Measurements from ENCODE around the gene FTO.

Gene FTO

GRCh38 chr16:53995378-53995777 lies 291.4 kb downstream of the FTO start:
- TF ChIP-seq, protein P1, sequence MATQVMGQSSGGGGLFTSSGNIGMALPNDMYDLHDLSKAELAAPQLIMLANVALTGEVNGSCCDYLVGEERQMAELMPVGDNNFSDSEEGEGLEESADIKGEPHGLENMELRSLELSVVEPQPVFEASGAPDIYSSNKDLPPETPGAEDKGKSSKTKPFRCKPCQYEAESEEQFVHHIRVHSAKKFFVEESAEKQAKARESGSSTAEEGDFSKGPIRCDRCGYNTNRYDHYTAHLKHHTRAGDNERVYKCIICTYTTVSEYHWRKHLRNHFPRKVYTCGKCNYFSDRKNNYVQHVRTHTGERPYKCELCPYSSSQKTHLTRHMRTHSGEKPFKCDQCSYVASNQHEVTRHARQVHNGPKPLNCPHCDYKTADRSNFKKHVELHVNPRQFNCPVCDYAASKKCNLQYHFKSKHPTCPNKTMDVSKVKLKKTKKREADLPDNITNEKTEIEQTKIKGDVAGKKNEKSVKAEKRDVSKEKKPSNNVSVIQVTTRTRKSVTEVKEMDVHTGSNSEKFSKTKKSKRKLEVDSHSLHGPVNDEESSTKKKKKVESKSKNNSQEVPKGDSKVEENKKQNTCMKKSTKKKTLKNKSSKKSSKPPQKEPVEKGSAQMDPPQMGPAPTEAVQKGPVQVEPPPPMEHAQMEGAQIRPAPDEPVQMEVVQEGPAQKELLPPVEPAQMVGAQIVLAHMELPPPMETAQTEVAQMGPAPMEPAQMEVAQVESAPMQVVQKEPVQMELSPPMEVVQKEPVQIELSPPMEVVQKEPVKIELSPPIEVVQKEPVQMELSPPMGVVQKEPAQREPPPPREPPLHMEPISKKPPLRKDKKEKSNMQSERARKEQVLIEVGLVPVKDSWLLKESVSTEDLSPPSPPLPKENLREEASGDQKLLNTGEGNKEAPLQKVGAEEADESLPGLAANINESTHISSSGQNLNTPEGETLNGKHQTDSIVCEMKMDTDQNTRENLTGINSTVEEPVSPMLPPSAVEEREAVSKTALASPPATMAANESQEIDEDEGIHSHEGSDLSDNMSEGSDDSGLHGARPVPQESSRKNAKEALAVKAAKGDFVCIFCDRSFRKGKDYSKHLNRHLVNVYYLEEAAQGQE (IDR thresholded peaks at IDR 0.05; ENCODE audit: insufficient read depth in 1 of 2, low read depth in 2 of 2, low read length in 2 of 2): no peak
- TF ChIP-seq TAF1 (IDR thresholded peaks at IDR 0.05; ENCODE audit: borderline replicate concordance, insufficient read depth, low read length) (no peak), POLR2AphosphoS5 (IDR thresholded peaks at IDR 0.05; ENCODE audit: low read depth, low read length) (no peak), SIN3A (IDR thresholded peaks at IDR 0.05; ENCODE audit: borderline replicate concordance, insufficient read depth, low read length) (no peak), FOXP2 (optimal IDR thresholded peaks at IDR 0.05; ENCODE audit: borderline replicate concordance, extremely low read depth, extremely low read length, insufficient read depth) (no peak)

GRCh38 chr16:53996961-53997360 lies 293.0 kb downstream of the FTO start:
- TF ChIP-seq POLR2AphosphoS5 (IDR thresholded peaks at IDR 0.05; ENCODE audit: low read depth, low read length) (no peak), SIN3A (IDR thresholded peaks at IDR 0.05; ENCODE audit: borderline replicate concordance, insufficient read depth, low read length) (no peak), TAF1 (IDR thresholded peaks at IDR 0.05; ENCODE audit: borderline replicate concordance, insufficient read depth, low read length) (no peak)

DNA sequence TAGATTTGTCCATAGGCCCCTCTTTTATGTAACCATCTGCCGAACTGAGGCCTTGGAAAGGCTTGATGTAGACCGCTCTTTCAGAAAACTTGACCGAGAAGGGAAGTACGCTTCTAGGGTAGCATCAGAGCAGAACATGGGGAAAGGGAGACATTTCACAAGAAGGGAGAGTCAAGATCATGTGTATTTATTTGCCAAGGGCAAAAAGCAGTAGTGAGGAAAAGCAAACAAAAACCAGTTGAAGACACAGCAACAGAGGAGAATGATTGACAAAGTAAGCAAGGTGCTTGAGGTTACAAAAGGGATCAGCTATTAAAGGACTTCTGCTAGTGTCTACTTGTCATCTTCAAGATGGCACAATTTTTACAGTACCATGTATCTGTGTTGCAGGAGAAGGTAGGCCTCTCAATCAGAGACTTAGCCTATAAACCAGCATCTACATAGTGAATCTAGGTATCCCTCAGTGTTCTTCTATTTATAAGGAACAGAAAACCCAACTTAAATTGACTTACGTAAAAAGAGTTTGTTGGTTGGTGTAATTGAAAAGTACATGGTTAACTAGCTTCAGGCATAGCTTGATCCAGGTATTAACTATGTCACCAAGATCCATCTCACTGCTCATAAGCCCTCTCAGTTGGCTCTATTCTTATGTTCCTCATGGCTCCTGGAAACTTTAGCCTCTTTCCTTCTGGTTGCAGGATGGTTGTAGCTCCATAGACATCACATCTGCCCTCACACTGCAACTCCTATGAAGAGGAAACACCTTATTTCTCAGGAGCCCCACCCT lies 294.3 kb downstream of the FTO start:
- no peak for TF ChIP-seq FOXP2 (optimal IDR thresholded peaks at IDR 0.05; ENCODE audit: borderline replicate concordance, extremely low read depth, extremely low read length, insufficient read depth)
- no peak for TF ChIP-seq SIN3A (IDR thresholded peaks at IDR 0.05; ENCODE audit: borderline replicate concordance, insufficient read depth, low read length)

- TF ChIP-seq FOXP2 (optimal IDR thresholded peaks at IDR 0.05; ENCODE audit: borderline replicate concordance, extremely low read depth, extremely low read length, insufficient read depth) (no peak), POLR2AphosphoS5 (IDR thresholded peaks at IDR 0.05; ENCODE audit: low read depth, low read length) (no peak)
These were observed 295.1 kb downstream of the FTO start for GRCh38 chr16:53998966-53999522.

- TF ChIP-seq POLR2AphosphoS5 (IDR thresholded peaks at IDR 0.05; ENCODE audit: low read depth, low read length) (no peak), SIN3A (IDR thresholded peaks at IDR 0.05; ENCODE audit: borderline replicate concordance, insufficient read depth, low read length) (no peak), TAF1 (IDR thresholded peaks at IDR 0.05; ENCODE audit: borderline replicate concordance, insufficient read depth, low read length) (no peak), FOXP2 (optimal IDR thresholded peaks at IDR 0.05; ENCODE audit: borderline replicate concordance, extremely low read depth, extremely low read length, insufficient read depth) (no peak)
- TF ChIP-seq, protein P1 (IDR thresholded peaks at IDR 0.05; ENCODE audit: insufficient read depth in 1 of 2, low read depth in 2 of 2, low read length in 2 of 2): no peak
These were observed 295.9 kb downstream of the FTO start for GRCh38 chr16:53999841-54000240.

- TF ChIP-seq, protein P1 (IDR thresholded peaks at IDR 0.05; ENCODE audit: insufficient read depth in 1 of 2, low read depth in 2 of 2, low read length in 2 of 2): no peak
- TF ChIP-seq SIN3A (IDR thresholded peaks at IDR 0.05; ENCODE audit: borderline replicate concordance, insufficient read depth, low read length): no peak
- TF ChIP-seq POLR2AphosphoS5 (IDR thresholded peaks at IDR 0.05; ENCODE audit: low read depth, low read length): no peak
- TF ChIP-seq TAF1 (IDR thresholded peaks at IDR 0.05; ENCODE audit: borderline replicate concordance, insufficient read depth, low read length): no peak
- TF ChIP-seq FOXP2 (optimal IDR thresholded peaks at IDR 0.05; ENCODE audit: borderline replicate concordance, extremely low read depth, extremely low read length, insufficient read depth): no peak
These were observed 296.4 kb downstream of the FTO start for GRCh38 chr16:54000361-54000760.

All from PFSK-1 (cell line).